OCI-LY1 (cell line): ENCODE results near the gene RENBP.

Source experiments
- EZH2 ChIP-seq: fragments of 200-600 bp; sonication (generic), shearing (Covaris generic); IDR thresholded peaks from 2 replicates; pipeline ENCODE4 v1.8.0; 2017; ENCODE audit warnings: borderline replicate concordance, mixed run types, mild to moderate bottlenecking, antibody characterized with exemption, low read length, moderate library complexity, mixed read lengths
- TF ChIP-seq, protein P1 (sequence below): fragments of 200-600 bp; sonication (generic), shearing (Covaris generic); IDR thresholded peaks from 2 replicates; pipeline ENCODE4 v1.5.1; 2017; ENCODE audit warnings: mild to moderate bottlenecking, antibody characterized with exemption, low read length, moderate library complexity, mixed read lengths

DNA sequence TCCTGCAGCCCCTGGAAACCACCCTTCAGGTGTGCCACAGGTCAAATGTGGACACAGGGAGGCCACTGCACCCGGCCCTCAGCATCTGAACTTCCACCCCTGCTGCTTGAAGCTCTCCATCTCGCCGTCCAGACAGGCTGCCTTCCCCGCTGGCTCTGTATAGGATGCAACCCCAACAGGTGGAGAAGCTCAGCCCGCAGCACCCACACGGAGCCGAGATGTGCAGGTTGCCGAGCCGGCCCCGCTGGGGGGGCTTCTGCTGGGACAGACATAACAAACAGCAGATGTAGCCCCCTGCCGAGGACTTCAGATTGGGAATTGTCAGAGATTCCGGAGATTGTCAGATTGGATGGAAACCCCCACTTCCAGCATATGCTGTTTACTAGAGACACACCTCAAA, 48.6 kb upstream of the RENBP start:
- TF ChIP-seq, protein P1, sequence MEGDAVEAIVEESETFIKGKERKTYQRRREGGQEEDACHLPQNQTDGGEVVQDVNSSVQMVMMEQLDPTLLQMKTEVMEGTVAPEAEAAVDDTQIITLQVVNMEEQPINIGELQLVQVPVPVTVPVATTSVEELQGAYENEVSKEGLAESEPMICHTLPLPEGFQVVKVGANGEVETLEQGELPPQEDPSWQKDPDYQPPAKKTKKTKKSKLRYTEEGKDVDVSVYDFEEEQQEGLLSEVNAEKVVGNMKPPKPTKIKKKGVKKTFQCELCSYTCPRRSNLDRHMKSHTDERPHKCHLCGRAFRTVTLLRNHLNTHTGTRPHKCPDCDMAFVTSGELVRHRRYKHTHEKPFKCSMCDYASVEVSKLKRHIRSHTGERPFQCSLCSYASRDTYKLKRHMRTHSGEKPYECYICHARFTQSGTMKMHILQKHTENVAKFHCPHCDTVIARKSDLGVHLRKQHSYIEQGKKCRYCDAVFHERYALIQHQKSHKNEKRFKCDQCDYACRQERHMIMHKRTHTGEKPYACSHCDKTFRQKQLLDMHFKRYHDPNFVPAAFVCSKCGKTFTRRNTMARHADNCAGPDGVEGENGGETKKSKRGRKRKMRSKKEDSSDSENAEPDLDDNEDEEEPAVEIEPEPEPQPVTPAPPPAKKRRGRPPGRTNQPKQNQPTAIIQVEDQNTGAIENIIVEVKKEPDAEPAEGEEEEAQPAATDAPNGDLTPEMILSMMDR, result no peak
- no peak for TF ChIP-seq EZH2
